BE2C (cell line): ENCODE data around the gene SEBOX.
A peak's percentile ranks its signal among the peaks of the same experiment; 100 is the strongest.

Experiments used
- DNase-seq: peaks from one replicate; pipeline ENCODE4 v3.0.0-alpha.2; 2020
- H3K27me3 ChIP-seq: fragments of 250-450 bp; sonication (Bioruptor Pico); 2 replicates; pipeline ENCODE4 v1.5.1; 2020; ENCODE audit warnings: mild to moderate bottlenecking
- H3K36me3 ChIP-seq: fragments of 250-450 bp; sonication (Bioruptor Pico); 2 replicates; pipeline ENCODE4 v1.5.1; 2020; ENCODE audit warnings: mild to moderate bottlenecking
- H3K4me1 ChIP-seq: fragments of 250-450 bp; sonication (Bioruptor Pico); 2 replicates; pipeline ENCODE4 v1.5.1; 2020
- H3K4me3 ChIP-seq: 2 replicates; pipeline ENCODE4 v1.5.1; 2011; ENCODE audit warnings: low read depth, low read length
- H3K9me3 ChIP-seq: fragments of 250-450 bp; sonication (Bioruptor Pico); 2 replicates; pipeline ENCODE4 v1.5.1; 2020
- TF ChIP-seq, protein P1 (sequence below): IDR thresholded peaks from 2 replicates; pipeline ENCODE4 v1.5.1; 2012; ENCODE audit warnings: mild to moderate bottlenecking, low read depth, low read length

Gene SEBOX

DNA sequence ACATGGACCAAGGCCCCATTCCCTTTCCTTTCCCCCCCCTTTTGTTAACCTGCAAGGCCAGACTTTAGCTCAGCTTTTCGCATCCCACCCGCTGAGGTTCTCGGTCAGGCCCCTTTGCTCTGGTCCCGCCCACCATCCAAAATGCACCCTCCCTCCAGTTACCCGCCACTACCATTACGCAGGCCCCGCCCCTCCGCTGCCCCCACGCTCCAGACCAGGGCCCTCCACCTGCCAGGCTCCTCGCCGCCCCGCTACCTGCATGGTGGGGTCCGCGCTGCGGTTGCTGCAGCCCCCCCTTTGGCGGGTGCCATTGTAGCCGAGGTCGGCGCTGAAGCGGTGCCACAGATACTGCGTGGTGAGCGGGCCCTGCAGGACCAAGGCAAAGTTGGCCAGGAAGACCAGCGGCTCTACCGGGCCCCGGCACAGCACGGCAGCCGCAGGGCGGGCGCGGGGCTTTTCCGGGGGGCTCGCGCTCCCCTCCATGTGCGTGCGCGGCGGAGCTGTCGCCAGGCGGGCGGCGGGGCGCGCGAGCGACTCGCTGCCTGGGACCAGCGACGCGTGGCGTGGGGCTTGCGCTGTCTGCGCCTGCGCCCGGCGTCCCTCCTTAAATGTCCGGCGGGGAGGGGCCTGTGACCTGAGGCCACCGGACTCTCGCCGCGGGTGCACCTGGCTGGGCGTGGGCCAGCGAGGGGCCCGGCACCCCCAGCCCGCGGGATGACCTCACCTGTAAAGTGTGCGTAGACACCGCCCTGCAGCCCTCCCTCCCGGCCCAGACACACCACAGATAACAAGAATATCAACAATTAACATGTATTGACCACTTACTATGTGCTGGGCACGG lies 40.9 kb upstream of the SEBOX start, which contains the start of gene SLC46A1:
SLC46A1 (minus strand) TSS at position 581 of the 841 bp plus-strand sequence; CDS start at position 483, 98 bp downstream.
- H3K9me3 ChIP-seq, result no peaks in the 10 kb centered on the region
- DNase-seq, result peak; percentile 51
- H3K36me3 ChIP-seq, result no peaks in the 10 kb centered on the region
- peak within 1 kb of the TSS; percentile 62 for H3K4me3 ChIP-seq
- TF ChIP-seq, protein P1, sequence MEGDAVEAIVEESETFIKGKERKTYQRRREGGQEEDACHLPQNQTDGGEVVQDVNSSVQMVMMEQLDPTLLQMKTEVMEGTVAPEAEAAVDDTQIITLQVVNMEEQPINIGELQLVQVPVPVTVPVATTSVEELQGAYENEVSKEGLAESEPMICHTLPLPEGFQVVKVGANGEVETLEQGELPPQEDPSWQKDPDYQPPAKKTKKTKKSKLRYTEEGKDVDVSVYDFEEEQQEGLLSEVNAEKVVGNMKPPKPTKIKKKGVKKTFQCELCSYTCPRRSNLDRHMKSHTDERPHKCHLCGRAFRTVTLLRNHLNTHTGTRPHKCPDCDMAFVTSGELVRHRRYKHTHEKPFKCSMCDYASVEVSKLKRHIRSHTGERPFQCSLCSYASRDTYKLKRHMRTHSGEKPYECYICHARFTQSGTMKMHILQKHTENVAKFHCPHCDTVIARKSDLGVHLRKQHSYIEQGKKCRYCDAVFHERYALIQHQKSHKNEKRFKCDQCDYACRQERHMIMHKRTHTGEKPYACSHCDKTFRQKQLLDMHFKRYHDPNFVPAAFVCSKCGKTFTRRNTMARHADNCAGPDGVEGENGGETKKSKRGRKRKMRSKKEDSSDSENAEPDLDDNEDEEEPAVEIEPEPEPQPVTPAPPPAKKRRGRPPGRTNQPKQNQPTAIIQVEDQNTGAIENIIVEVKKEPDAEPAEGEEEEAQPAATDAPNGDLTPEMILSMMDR, result no peak
- no peaks in the 10 kb centered on the region for H3K27me3 ChIP-seq
- no peaks in the 10 kb centered on the region for H3K4me1 ChIP-seq

DNA sequence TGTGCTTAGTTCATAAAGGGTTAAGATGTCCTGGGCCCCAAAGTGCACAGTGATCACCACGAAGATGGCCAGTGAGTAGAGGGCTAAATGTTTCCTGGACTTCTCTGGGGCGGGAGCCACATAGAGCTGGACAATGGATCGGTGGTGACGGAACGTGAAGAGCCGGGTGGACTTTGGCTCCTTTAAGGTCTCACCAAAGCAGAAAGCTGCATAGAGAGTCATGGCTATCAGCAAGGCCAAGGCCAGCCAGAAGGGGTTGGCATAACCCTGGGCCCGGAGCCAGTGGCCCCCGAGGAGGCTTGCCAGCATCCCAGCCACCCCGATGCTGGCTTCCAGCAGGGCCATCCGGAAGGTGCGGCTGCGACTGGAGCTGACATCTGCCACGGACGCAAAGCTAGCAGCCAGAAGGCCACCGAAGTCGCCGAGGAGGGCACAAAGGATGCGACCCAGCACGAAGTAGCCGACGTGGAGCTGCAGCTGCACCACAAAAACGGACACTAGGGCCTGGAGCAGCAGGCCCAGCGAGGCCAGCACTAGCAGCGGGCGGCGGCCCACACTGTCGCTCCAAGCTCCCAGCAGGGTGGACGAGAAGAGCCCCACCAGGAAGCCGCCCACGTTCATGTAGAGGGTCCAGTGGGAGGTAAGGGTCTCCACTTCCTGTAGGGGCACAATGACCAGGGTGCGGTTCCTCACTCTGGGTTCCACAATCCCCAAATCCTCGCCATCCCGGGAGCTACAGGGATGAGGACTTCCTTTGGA lies 40.0 kb upstream of the SEBOX start:
- Histone ChIP-seq H3K27me3 (no peaks in the 10 kb centered on the region), H3K4me3 (peak overlapping the region; percentile 62), H3K9me3 (no peaks in the 10 kb centered on the region), H3K36me3 (no peaks in the 10 kb centered on the region), H3K4me1 (no peaks in the 10 kb centered on the region)
- DNase-seq, result no peak
- TF ChIP-seq, protein P1, result no peak

DNA sequence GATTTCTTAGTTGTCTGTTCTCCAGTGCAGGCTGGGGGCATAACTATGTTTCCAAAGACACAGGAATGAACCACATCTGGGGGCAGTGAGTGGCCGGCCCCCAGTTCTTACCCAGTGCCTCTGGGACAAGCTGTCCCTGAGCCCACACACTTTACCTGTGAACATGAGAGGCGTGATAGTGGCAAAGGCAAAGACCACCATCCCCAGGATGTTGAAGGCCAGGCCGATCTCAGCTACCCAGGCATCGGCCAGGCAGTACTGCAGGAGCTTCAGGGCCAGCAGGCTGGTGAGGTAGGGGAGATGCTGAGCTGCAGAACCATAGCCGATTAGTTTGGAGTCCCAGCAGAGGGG lies 39.4 kb upstream of the SEBOX start:
- Histone ChIP-seq H3K4me3 (no peak overlapping the region), H3K36me3 (no peaks in the 10 kb centered on the region), H3K27me3 (no peaks in the 10 kb centered on the region), H3K4me1 (no peaks in the 10 kb centered on the region), H3K9me3 (no peaks in the 10 kb centered on the region)
- DNase-seq, result no peak
- TF ChIP-seq, protein P1, result no peak

DNA sequence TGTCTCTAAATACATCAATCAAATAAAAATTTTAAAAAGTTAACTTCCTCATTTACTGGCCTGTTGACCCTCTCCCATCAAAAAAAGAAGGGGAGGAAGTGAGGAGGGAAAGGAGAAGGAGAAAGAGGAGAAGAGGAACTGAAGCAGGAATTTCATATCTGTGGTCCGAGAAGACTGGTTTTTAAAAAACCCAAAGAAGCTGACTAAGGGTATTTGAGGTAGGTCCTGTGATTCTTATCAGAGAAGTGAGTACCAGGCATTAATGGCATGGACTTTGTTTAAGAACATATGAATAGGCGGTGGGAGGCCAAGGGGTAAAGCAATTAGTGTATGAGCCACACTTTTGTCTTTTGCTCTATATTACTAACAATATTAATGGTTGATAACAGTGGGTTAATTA lies 39.0 kb upstream of the SEBOX start:
- TF ChIP-seq, protein P1, result no peak

DNA sequence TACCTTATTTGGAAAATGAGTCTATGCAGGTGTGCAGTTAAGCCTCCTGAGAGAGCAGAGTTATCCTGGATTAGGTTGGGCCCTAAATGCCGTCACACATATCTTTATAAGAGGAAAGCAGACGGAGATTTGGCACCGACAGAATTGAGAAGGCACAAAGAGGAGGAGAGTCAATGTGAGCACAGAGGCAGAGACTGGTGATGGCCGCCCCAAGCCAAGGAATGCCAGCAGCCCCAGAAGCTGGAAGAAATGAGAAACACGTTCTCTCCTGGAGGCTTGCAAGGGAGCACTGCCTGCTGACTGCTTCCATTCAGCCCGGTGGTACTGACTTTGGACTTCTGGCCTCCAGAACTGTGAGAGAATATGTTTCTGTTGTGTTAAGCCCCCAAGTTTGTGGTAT lies 37.8 kb upstream of the SEBOX start:
- Histone ChIP-seq H3K9me3 (no peaks in the 10 kb centered on the region), H3K4me3 (no peak overlapping the region), H3K4me1 (no peaks in the 10 kb centered on the region), H3K36me3 (no peaks in the 10 kb centered on the region), H3K27me3 (no peaks in the 10 kb centered on the region)
- TF ChIP-seq, protein P1, result no peak
- DNase-seq, result no peak

More for the DNA sequence above, 39.0 kb upstream of the SEBOX start:
- H3K27me3 ChIP-seq, result no peaks in the 10 kb centered on the region
- H3K4me3 ChIP-seq, result no peak overlapping the region
- no peaks in the 10 kb centered on the region for H3K4me1 ChIP-seq
- DNase-seq, result no peak
- no peaks in the 10 kb centered on the region for H3K9me3 ChIP-seq
- H3K36me3 ChIP-seq, result no peaks in the 10 kb centered on the region

DNA sequence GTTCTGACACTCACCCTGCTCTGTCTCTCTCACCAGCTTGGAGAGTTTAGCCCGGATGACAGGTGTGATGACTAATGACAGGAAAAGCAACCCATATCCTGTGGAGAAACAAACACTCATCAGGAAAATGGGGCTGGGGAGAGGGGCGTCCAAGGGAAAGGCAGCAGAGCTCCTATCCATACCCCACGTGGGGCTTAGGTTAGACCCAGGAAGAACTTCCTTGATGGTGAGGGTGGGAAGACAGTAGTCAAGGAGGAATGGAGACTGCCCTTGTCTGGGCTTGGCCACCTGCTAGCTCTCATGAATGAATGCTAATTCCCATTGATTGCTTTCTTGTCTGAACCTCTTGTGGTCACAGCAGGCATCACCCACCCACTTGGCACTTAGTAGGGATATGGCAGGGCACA lies 37.2 kb upstream of the SEBOX start:
- Histone ChIP-seq H3K9me3 (no peaks in the 10 kb centered on the region), H3K4me3 (no peak overlapping the region), H3K27me3 (no peaks in the 10 kb centered on the region), H3K36me3 (no peaks in the 10 kb centered on the region), H3K4me1 (no peaks in the 10 kb centered on the region)
- DNase-seq, result no peak
- TF ChIP-seq, protein P1, result no peak
